ENCODE measurements around the gene ETV5. TPM values are rescaled to one million over a fixed set of nuclear protein-coding genes. Genes with fewer than 3 reads are reported as not detected.

Gene ETV5
- total and polyA plus RNA-seq, 2 donors (not counting 3 experiments of a cell fraction or from before 2014, with no cell fraction given): 8.8 to 40.9 TPM

DNA sequence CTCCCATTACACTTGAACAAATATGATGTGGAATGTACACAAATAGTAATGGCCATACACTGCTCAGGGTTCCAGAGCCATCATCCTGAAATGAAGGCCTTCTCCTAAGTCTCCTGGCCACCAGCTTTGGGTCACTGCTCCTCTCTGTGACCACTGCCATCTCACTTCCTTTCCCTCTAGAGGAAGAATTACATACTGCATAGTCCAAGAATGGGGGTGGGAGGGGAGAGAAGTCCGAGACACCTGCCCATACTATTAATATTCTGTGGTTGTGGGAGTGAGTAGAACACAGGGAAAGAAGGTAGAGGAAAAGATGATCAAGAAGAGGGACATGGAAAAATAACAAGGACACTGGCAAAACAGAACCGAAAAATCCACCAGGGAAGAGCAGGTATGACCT, 20.6 kb downstream of the ETV5 start:
- H4K20me1 ChIP-seq (replicated peaks; ENCODE audit: control insufficient read depth, extremely low read depth, insufficient read depth, low read length): no peaks in the 10 kb centered on the region
- H3K4me2 ChIP-seq (ENCODE audit: insufficient read depth, low read length): no peak overlapping the region
- H3K27ac ChIP-seq (ENCODE audit: insufficient read depth, low read depth, low read length): no peak overlapping the region
- no peaks in the 10 kb centered on the region for H3K27me3 ChIP-seq (ENCODE audit: control insufficient read depth in 2 of 2, insufficient read depth in 2 of 2, low read length in 2 of 2)
- FAIRE-seq: no peak
- no peaks in the 10 kb centered on the region for H3K9me3 ChIP-seq (replicated peaks; ENCODE audit: control insufficient read depth, insufficient read depth, low read length)
- no peak overlapping the region for H3K4me3 ChIP-seq (replicated peaks in 1 of 3; ENCODE audit: insufficient read depth in 1 of 3, low read depth in 1 of 3, low read length in 3 of 3)
- intact Hi-C loops (cut with micrococcal nuclease) (no loop called here), dilution Hi-C loops (cut with MboI; ENCODE audit: extremely low pct_ligation_motif_present, low sequenced_read_pairs) (no loop called here)
- peaks cover 2% of the 10 kb centered on the region for H3K79me2 ChIP-seq (ENCODE audit: control insufficient read depth, insufficient read depth, low read length)
- CTCF ChIA-PET: interaction anchor here (0.6 kb wide), 1 partner anchor 1112 kb away, joined by 3 read pairs; no protein-coding TSS in a partner anchor
- no peak overlapping the region for H2AFZ ChIP-seq (ENCODE audit: low read depth, low read length)
- H3K9me1 ChIP-seq (replicated peaks; ENCODE audit: control insufficient read depth, extremely low read depth, insufficient read depth, low read length): no peaks in the 10 kb centered on the region
- TF ChIP-seq, protein P1, sequence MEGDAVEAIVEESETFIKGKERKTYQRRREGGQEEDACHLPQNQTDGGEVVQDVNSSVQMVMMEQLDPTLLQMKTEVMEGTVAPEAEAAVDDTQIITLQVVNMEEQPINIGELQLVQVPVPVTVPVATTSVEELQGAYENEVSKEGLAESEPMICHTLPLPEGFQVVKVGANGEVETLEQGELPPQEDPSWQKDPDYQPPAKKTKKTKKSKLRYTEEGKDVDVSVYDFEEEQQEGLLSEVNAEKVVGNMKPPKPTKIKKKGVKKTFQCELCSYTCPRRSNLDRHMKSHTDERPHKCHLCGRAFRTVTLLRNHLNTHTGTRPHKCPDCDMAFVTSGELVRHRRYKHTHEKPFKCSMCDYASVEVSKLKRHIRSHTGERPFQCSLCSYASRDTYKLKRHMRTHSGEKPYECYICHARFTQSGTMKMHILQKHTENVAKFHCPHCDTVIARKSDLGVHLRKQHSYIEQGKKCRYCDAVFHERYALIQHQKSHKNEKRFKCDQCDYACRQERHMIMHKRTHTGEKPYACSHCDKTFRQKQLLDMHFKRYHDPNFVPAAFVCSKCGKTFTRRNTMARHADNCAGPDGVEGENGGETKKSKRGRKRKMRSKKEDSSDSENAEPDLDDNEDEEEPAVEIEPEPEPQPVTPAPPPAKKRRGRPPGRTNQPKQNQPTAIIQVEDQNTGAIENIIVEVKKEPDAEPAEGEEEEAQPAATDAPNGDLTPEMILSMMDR (IDR thresholded peaks at IDR 0.05; ENCODE audit: extremely low read depth in 1 of 2, insufficient read depth in 1 of 2, low read depth in 1 of 2, low read length in 2 of 2): no peak
- TF ChIP-seq MYC (IDR thresholded peaks at IDR 0.05; ENCODE audit: low read depth, low read length) (no peak), JUN (IDR thresholded peaks at IDR 0.05; ENCODE audit: borderline replicate concordance, insufficient read depth, insufficient read length, low read depth) (no peak), FOS (IDR thresholded peaks at IDR 0.05; ENCODE audit: borderline replicate concordance, insufficient read depth, low read length) (no peak), POLR2AphosphoS5 (IDR thresholded peaks at IDR 0.05; ENCODE audit: insufficient read depth, low read depth, low read length) (no peak), GATA2 (IDR thresholded peaks at IDR 0.05; ENCODE audit: insufficient read depth, insufficient read length, low read depth, low read length) (no peak), POLR2A (IDR thresholded peaks at IDR 0.05; ENCODE audit: low read depth, low read length) (no peak), EZH2 (IDR thresholded peaks at IDR 0.05; ENCODE audit: borderline replicate concordance, low read depth, low read length, severe bottlenecking) (no peak)
- TF ChIP-seq, protein P2, sequence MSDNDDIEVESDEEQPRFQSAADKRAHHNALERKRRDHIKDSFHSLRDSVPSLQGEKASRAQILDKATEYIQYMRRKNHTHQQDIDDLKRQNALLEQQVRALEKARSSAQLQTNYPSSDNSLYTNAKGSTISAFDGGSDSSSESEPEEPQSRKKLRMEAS (IDR thresholded peaks at IDR 0.05; ENCODE audit: insufficient read depth, insufficient read length): no peak
- DNase-seq (ENCODE audit: low read depth, low spot score): no peak
- no peak overlapping the region for H3K9ac ChIP-seq (replicated peaks; ENCODE audit: extremely low read depth, insufficient read depth, low read length)
- H3K4me1 ChIP-seq (ENCODE audit: control insufficient read depth, extremely low read depth, insufficient read depth, low read length): no peaks in the 10 kb centered on the region
- POLR2A ChIA-PET: no interaction called here
- no TSS peak for BruUV-seq (replicated peaks)
- H3K36me3 ChIP-seq (ENCODE audit: control insufficient read depth in 2 of 2, extremely low read depth in 1 of 2, insufficient read depth in 2 of 2, low read length in 2 of 2): no peaks in the 10 kb centered on the region
